Ishikawa (cell line): ENCODE results near the gene IDI2.

Experiments
- CEBPB ChIP-seq: IDR thresholded peaks from 2 replicates; pipeline ENCODE4 v1.6.1; 2012
- CREB1 ChIP-seq: IDR thresholded peaks from 2 replicates; pipeline ENCODE4 v1.6.1; 2012; ENCODE audit warnings: low read depth
- EGR1 ChIP-seq: IDR thresholded peaks from 2 replicates; pipeline ENCODE4 v1.6.1; 2012
- EP300 ChIP-seq: IDR thresholded peaks from 2 replicates; pipeline ENCODE4 v1.6.1; 2012; ENCODE audit warnings: borderline replicate concordance
- FOXM1 ChIP-seq: IDR thresholded peaks from 2 replicates; pipeline ENCODE4 v1.6.1; 2012; ENCODE audit warnings: low read depth, borderline replicate concordance
- MAX ChIP-seq: IDR thresholded peaks from 2 replicates; pipeline ENCODE4 v1.6.1; 2012
- NFIC ChIP-seq: IDR thresholded peaks from 2 replicates; pipeline ENCODE4 v1.6.1; 2012
- RAD21 ChIP-seq: IDR thresholded peaks from 2 replicates; pipeline ENCODE4 v1.6.1; 2012; ENCODE audit warnings: low read depth
- REST ChIP-seq: IDR thresholded peaks from 2 replicates; pipeline ENCODE4 v1.6.1; 2012; ENCODE audit warnings: low read depth, mild to moderate bottlenecking
- TAF1 ChIP-seq: IDR thresholded peaks from 2 replicates; pipeline ENCODE4 v1.6.1; 2012; ENCODE audit warnings: low read depth, mild to moderate bottlenecking
- TCF12 ChIP-seq: IDR thresholded peaks from 2 replicates; pipeline ENCODE4 v1.6.1; 2012; ENCODE audit warnings: low read depth
- TEAD4 ChIP-seq: IDR thresholded peaks from 2 replicates; pipeline ENCODE4 v1.6.1; 2012
- USF1 ChIP-seq: IDR thresholded peaks from 2 replicates; pipeline ENCODE4 v1.6.1; 2012
- YY1 ChIP-seq: IDR thresholded peaks from 2 replicates; pipeline ENCODE4 v1.6.1; 2012; ENCODE audit warnings: low read depth
- ZBTB7A ChIP-seq: IDR thresholded peaks from 2 replicates; pipeline ENCODE4 v1.6.1; 2012; ENCODE audit warnings: low read depth

IDI2 gene

GRCh38 chr10:1058017-1058416, 32.4 kb upstream of the IDI2 start:
- TF ChIP-seq CEBPB (no peak), RAD21 (no peak), CREB1 (no peak), TEAD4 (no peak)

GRCh38 chr10:1057106-1057657, 31.5 kb upstream of the IDI2 start:
- TF ChIP-seq CEBPB (no peak), ZBTB7A (no peak), TCF12 (no peak), TEAD4 (no peak), USF1 (no peak), EP300 (no peak), REST (no peak), NFIC (no peak), MAX (no peak), CREB1 (no peak), EGR1 (no peak), YY1 (no peak), FOXM1 (no peak)

- TF ChIP-seq CEBPB (no peak), EGR1 (no peak), TCF12 (peak; percentile 19; the same call in 1 of the 2 replicates), REST (0 out of 2 replicates have a peak, but pooled peaks have one; percentile 26), MAX (no peak; the same call in 1 of the 2 replicates), CREB1 (no peak), YY1 (peak; percentile 80), NFIC (no peak), ZBTB7A (peak; percentile 99), USF1 (no peak), TAF1 (peak; percentile 63), TEAD4 (no peak), EP300 (no peak; the same call in 1 of the 2 replicates), RAD21 (no peak), FOXM1 (no peak)
These were observed 30.9 kb upstream of the IDI2 start, which contains the start of gene WDR37 for GRCh38 chr10:1056326-1057105. TSS of gene WDR37 (plus strand) at chr10:1056385. CDS start at chr10:1072156, 15,771 bp downstream.

GRCh38 chr10:1054684-1055083, 29.0 kb upstream of the IDI2 start:
- TF ChIP-seq RAD21 (no peak), YY1 (no peak), TEAD4 (no peak), EGR1 (no peak), CEBPB (no peak), TCF12 (no peak), MAX (no peak), FOXM1 (no peak), CREB1 (no peak), REST (no peak), EP300 (no peak), USF1 (no peak), ZBTB7A (no peak), TAF1 (no peak), NFIC (no peak)
